ENCODE data around the gene CBX3.
A peak's percentile ranks its signal among the peaks of the same experiment; 100 is the strongest.

GRCh38 chr7:26151953-26152781 is 49.4 kb upstream of the CBX3 start, which contains the start of gene NFE2L3:
- TF ChIP-seq POLR2A (IDR thresholded peaks at IDR 0.05; ENCODE audit: low read depth, low read length), result peak; percentile 38; the same call in 1 of the 2 replicates
- TF ChIP-seq TAF1 (IDR thresholded peaks at IDR 0.05; ENCODE audit: low read depth, low read length), result no peak
- no peak; the same call in 1 of the 2 replicates for TF ChIP-seq POLR2AphosphoS5 (IDR thresholded peaks at IDR 0.05; ENCODE audit: low read depth, low read length)
- peak; percentile 29 for TF ChIP-seq PAX5 (IDR thresholded peaks at IDR 0.05; ENCODE audit: insufficient read depth, low read length, severe bottlenecking)
- TF ChIP-seq SPI1 (IDR thresholded peaks at IDR 0.05; ENCODE audit: low read depth, low read length), result no peak
